H1 (cell line): Measurements from ENCODE around the gene PTPN13. TPM values are rescaled to one million over a fixed set of nuclear protein-coding genes. Genes with fewer than 3 reads are reported as not detected.

Experiments used
- FOSL1 ChIP-seq: IDR thresholded peaks from 2 replicates; pipeline ENCODE4 v1.6.1; 2011; ENCODE audit warnings: mild to moderate bottlenecking, low read depth, low read length, moderate library complexity; ENCODE audit not compliant: insufficient read depth
- GABPA ChIP-seq: IDR thresholded peaks from 2 replicates; pipeline ENCODE4 v1.6.1; 2011; ENCODE audit warnings: mild to moderate bottlenecking, low read length, moderate library complexity, borderline replicate concordance; ENCODE audit not compliant: insufficient read depth
- GTF2F1 ChIP-seq: IDR thresholded peaks from 2 replicates; pipeline ENCODE4 v1.6.1; 2012; ENCODE audit warnings: low read depth, low read length, improper control_type of control experiment, borderline replicate concordance
- KDM1A ChIP-seq: fragments of 200-600, 300-600 bp; sonication (generic); IDR thresholded peaks from 2 replicates; pipeline ENCODE4 v1.7.1; 2016; ENCODE audit warnings: mild to moderate bottlenecking, low read length, borderline replicate concordance
- RNF2 ChIP-seq: fragments of 200-900, 300-1000 bp; sonication (generic); IDR thresholded peaks from 2 replicates; pipeline ENCODE4 v1.7.1; 2016; ENCODE audit warnings: borderline replicate concordance, low read depth, mild to moderate bottlenecking, antibody characterized with exemption, low read length; ENCODE audit not compliant: poor library complexity, severe bottlenecking; ENCODE audit errors: missing control alignments
- TAF1 ChIP-seq: IDR thresholded peaks from 2 replicates; pipeline ENCODE4 v1.6.1; 2011; ENCODE audit warnings: mild to moderate bottlenecking, low read depth, low read length
- polyA plus RNA-seq, 7 experiments: library from polyadenylated mRNA; depleted of rRNA in 3 of 7; stranded (reverse) in 5 of 7; unstranded in 2 of 7; fragments of >200 nt in 5 of 7; fragments of 200-250 nt in 2 of 7; gene quantifications; 1 replicate in 5 of 7; 2 replicates in 1 of 7; 4 replicates in 1 of 7; pipeline versions ENCODE4 v1.2.1 to v1.2.3, GENCODE V29; 2011 to 2013; ENCODE audit warnings: missing spikeins in 2 of 7, mixed read lengths in 2 of 7
- total RNA-seq: library from RNA; stranded (reverse); fragmentation: NEBNext Ultra II Directional; extraction: Animal tissue kit (Norgen Biotek cat#: 25700); gene quantifications from 2 replicates; pipeline ENCODE4 v1.2.1, GENCODE V29; 2021
- TF ChIP-seq, protein P1 (sequence below): fragments of 300-600 bp; sonication (generic); IDR thresholded peaks from 2 replicates; pipeline ENCODE4 v1.7.1; 2012; ENCODE audit warnings: low read length, moderate library complexity, mild to moderate bottlenecking, inconsistent platforms; ENCODE audit not compliant: insufficient replicate concordance
- TF ChIP-seq, protein P2 (sequence below): IDR thresholded peaks from 2 replicates; pipeline ENCODE4 v1.6.1; 2012; ENCODE audit warnings: low read length, inconsistent platforms

PTPN13 gene
- total and polyA plus RNA-seq, 2 of the 8 experiments (the other 6 are each of a cell fraction or from before 2014, with no cell fraction given), result 12.7 to 57.9 TPM

DNA sequence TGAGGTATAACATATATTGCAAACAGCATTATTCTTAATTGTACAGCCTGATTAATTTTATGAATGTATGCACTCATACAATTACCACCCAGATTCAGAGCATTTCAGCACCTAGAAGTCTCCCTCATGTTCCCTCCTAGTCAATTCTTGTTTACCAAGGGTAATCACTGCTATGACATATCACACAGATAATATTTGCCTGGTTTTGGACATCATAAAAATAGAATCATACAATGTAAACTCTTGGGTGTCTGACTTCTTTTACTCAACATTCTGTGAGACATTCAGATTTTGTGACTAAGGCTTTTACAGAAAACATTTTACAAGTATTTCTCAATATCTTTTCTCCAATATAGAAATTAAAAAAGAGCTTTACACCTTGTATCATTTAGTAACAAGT is 66.9 kb downstream of the PTPN13 start (continued):
- TF ChIP-seq, protein P1, sequence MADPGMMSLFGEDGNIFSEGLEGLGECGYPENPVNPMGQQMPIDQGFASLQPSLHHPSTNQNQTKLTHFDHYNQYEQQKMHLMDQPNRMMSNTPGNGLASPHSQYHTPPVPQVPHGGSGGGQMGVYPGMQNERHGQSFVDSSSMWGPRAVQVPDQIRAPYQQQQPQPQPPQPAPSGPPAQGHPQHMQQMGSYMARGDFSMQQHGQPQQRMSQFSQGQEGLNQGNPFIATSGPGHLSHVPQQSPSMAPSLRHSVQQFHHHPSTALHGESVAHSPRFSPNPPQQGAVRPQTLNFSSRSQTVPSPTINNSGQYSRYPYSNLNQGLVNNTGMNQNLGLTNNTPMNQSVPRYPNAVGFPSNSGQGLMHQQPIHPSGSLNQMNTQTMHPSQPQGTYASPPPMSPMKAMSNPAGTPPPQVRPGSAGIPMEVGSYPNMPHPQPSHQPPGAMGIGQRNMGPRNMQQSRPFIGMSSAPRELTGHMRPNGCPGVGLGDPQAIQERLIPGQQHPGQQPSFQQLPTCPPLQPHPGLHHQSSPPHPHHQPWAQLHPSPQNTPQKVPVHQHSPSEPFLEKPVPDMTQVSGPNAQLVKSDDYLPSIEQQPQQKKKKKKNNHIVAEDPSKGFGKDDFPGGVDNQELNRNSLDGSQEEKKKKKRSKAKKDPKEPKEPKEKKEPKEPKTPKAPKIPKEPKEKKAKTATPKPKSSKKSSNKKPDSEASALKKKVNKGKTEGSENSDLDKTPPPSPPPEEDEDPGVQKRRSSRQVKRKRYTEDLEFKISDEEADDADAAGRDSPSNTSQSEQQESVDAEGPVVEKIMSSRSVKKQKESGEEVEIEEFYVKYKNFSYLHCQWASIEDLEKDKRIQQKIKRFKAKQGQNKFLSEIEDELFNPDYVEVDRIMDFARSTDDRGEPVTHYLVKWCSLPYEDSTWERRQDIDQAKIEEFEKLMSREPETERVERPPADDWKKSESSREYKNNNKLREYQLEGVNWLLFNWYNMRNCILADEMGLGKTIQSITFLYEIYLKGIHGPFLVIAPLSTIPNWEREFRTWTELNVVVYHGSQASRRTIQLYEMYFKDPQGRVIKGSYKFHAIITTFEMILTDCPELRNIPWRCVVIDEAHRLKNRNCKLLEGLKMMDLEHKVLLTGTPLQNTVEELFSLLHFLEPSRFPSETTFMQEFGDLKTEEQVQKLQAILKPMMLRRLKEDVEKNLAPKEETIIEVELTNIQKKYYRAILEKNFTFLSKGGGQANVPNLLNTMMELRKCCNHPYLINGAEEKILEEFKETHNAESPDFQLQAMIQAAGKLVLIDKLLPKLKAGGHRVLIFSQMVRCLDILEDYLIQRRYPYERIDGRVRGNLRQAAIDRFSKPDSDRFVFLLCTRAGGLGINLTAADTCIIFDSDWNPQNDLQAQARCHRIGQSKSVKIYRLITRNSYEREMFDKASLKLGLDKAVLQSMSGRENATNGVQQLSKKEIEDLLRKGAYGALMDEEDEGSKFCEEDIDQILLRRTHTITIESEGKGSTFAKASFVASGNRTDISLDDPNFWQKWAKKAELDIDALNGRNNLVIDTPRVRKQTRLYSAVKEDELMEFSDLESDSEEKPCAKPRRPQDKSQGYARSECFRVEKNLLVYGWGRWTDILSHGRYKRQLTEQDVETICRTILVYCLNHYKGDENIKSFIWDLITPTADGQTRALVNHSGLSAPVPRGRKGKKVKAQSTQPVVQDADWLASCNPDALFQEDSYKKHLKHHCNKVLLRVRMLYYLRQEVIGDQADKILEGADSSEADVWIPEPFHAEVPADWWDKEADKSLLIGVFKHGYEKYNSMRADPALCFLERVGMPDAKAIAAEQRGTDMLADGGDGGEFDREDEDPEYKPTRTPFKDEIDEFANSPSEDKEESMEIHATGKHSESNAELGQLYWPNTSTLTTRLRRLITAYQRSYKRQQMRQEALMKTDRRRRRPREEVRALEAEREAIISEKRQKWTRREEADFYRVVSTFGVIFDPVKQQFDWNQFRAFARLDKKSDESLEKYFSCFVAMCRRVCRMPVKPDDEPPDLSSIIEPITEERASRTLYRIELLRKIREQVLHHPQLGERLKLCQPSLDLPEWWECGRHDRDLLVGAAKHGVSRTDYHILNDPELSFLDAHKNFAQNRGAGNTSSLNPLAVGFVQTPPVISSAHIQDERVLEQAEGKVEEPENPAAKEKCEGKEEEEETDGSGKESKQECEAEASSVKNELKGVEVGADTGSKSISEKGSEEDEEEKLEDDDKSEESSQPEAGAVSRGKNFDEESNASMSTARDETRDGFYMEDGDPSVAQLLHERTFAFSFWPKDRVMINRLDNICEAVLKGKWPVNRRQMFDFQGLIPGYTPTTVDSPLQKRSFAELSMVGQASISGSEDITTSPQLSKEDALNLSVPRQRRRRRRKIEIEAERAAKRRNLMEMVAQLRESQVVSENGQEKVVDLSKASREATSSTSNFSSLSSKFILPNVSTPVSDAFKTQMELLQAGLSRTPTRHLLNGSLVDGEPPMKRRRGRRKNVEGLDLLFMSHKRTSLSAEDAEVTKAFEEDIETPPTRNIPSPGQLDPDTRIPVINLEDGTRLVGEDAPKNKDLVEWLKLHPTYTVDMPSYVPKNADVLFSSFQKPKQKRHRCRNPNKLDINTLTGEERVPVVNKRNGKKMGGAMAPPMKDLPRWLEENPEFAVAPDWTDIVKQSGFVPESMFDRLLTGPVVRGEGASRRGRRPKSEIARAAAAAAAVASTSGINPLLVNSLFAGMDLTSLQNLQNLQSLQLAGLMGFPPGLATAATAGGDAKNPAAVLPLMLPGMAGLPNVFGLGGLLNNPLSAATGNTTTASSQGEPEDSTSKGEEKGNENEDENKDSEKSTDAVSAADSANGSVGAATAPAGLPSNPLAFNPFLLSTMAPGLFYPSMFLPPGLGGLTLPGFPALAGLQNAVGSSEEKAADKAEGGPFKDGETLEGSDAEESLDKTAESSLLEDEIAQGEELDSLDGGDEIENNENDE, result no peak
- TF ChIP-seq FOSL1, result no peak
- TF ChIP-seq GTF2F1, result no peak
- no peak for TF ChIP-seq RNF2
- TF ChIP-seq GABPA, result no peak
- no peak for TF ChIP-seq KDM1A
- TF ChIP-seq, protein P2, sequence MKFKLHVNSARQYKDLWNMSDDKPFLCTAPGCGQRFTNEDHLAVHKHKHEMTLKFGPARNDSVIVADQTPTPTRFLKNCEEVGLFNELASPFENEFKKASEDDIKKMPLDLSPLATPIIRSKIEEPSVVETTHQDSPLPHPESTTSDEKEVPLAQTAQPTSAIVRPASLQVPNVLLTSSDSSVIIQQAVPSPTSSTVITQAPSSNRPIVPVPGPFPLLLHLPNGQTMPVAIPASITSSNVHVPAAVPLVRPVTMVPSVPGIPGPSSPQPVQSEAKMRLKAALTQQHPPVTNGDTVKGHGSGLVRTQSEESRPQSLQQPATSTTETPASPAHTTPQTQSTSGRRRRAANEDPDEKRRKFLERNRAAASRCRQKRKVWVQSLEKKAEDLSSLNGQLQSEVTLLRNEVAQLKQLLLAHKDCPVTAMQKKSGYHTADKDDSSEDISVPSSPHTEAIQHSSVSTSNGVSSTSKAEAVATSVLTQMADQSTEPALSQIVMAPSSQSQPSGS, result no peak
- no peak for TF ChIP-seq TAF1
